RCC 7860 (cell line): ENCODE measurements around the gene SRD5A1.
"Not testable (repeated sequence)": the region's sequence is repeated elsewhere in the genome, so short reads cannot be mapped to it uniquely, and the experiment has no call there.

Experiments used
- DNase-seq: peaks from one replicate; pipeline ENCODE4 v3.0.0-alpha.2; 2015; ENCODE audit warnings: low spot score
- FAIRE-seq: peaks from 2 replicates; lab custom pipeline; 2012; peaks lifted over from hg19 to GRCh38; lab: Jason Lieb, UNC

Gene SRD5A1

GRCh38 chr5:6638236-6638635 is 5.0 kb downstream of the SRD5A1 start:
- DNase-seq (no peak), FAIRE-seq (no peak)

GRCh38 chr5:6642655-6643054 is 9.4 kb downstream of the SRD5A1 start:
- no peak for FAIRE-seq
- DNase-seq: no peak

- FAIRE-seq (no peak), DNase-seq (no peak)
Observed at GRCh38 chr5:6644794-6645241, 11.6 kb downstream of the SRD5A1 start.

GRCh38 chr5:6645571-6646362 is 12.5 kb downstream of the SRD5A1 start:
- FAIRE-seq, DNase-seq: not testable (repeated sequence)

DNA sequence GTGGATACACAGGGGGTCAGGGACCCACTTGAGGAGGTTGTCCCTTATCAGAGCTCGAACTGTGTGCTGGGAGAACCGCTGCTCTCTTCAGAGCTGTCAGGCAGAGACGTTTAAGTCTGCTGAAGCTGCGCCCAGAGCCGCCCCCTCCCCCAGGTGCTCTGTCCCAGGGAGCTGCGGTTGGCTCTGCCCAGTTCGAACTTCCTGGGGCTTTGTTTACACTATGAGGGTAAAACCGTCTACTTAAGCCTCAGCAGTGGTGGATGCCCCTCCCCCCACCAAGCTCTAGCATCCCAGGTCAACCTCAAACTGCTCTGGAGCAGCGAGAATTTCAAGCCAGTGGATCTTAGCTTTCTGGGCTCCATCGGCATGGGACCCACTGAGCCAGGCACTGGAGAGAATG is 15.9 kb downstream of the SRD5A1 start:
- no peak for DNase-seq
- FAIRE-seq: no peak

- no peak for DNase-seq
- no peak for FAIRE-seq
Observed at GRCh38 chr5:6649681-6650080, 16.4 kb downstream of the SRD5A1 start.

DNA sequence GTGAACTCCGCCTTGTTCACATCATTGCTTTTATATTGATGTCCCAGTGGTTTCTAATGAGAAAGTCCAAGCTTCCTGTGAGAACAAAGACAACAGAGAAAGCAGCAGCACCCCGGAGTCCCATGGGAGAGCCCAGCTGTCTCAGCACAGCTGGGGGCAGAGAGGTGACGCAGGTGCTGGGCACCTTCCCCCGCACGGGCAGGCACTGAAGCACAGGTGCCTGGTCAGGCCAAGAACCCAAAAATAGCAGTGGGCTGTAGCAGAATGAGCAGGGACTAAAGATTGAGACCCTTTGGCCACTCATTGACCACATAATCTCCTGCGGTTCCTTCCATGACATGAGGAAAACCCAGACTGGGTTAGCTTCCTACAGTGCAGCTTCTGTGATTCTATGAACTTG is 18.8 kb downstream of the SRD5A1 start:
- FAIRE-seq: no peak

GRCh38 chr5:6655432-6655831 is 22.2 kb downstream of the SRD5A1 start:
- FAIRE-seq: no peak

More for the DNA sequence above, 18.8 kb downstream of the SRD5A1 start:
- DNase-seq: no peak

DNA sequence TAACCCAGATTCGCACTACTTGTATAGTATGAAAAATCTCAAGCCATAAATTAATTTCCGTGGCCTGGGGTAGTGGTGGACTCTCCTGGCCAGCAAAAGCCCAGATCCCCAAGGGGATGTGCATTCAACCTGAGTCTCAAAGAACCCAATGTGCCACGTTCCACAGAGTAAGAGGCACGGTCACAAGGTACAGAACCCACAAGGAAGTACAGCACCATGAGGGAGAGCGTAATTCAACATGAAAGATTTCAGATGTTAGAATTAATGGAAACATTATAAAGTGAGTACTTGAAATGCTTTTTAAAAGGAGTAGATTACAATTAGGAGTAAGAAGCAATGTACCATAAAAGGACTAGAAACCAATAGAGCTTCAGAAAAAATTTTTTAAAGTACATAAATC is 23.4 kb downstream of the SRD5A1 start:
- FAIRE-seq (no peak), DNase-seq (no peak)

More at GRCh38 chr5:6655432-6655831, 22.2 kb downstream of the SRD5A1 start:
- DNase-seq: no peak

DNA sequence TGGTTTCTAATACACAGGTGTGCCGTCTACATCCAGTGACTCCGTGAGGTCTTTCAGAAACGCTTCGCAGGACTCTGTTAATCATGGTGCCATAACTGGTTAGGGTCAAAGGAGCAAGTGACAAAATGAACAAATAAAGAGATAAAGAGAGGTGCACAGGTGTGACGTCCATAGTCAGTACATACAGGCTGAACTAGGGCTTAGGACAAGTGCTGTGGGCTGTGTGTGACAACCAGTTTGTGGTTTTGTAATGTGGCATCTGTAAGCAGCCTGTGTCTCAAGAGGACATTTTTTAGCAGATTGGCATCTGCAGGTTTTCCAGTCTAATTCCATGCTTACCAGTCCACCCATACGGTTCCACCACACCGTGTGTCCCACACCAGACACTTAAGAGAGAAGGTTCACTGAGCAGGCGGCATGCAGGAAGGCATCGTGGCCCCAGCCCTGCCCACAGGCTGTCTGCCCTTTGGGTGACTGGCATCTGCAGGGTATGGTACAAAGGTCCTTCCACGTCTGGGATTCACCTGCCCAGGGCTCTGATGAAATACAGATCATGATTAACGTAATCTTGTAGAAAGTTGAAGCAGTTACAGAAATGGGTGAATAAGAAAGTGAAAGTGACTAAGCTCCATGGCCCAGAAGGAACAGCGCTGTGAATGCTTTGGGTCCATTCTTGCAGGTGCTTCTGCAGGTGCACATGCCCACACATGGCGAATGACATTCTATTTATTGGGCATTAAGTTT is 26.9 kb downstream of the SRD5A1 start:
- FAIRE-seq (no peak), DNase-seq (peak; percentile 59)

DNA sequence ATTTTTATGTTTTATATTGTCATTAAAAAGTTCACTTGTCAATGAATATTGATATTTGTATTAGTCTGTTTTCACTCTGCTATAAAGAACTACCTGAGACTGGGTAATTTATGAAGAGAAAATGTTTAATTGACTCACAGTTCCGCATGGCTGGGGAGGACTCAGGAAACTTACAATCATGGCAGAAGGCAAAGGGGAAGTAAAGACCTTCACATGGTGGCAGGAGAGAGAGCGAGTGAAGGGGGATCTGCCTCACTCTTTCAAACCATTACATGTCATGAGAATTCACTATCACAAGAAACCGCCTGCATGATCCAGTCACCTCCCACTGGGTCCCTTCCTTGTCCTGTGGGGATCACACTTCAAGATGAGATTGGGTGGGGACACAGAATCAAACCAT is 27.4 kb downstream of the SRD5A1 start:
- no peak for FAIRE-seq

GRCh38 chr5:6666762-6667161 is 33.5 kb downstream of the SRD5A1 start:
- FAIRE-seq (no peak), DNase-seq (no peak)

More for the DNA sequence above, 27.4 kb downstream of the SRD5A1 start:
- DNase-seq: no peak

- DNase-seq (no peak), FAIRE-seq (no peak)
Observed at GRCh38 chr5:6667648-6668047, 34.4 kb downstream of the SRD5A1 start.

- not testable (repeated sequence) for DNase-seq, FAIRE-seq
Observed at GRCh38 chr5:6668717-6669116, 35.5 kb downstream of the SRD5A1 start.

DNA sequence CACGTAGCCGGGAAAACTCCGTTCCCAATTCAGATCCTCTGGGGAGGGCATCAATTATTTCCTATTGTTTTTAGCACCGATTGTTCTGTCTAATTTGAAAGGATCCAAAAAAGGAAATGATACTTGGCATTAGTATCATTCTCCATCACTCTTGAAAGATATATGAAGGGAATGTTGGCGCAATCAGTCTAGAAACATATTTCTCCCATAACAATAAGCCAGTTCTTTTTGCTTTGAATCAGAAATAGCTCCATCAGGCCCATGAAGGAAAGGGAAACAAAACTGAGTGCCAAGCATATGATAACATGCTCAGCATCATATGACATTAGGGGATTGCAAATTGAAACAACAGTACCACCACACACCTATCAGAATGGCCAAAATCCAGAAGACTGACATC is 39.8 kb downstream of the SRD5A1 start:
- DNase-seq (no peak), FAIRE-seq (no peak)

GRCh38 chr5:6673963-6674362 is 40.7 kb downstream of the SRD5A1 start:
- peak; percentile 75 for FAIRE-seq
- DNase-seq: no peak

DNA sequence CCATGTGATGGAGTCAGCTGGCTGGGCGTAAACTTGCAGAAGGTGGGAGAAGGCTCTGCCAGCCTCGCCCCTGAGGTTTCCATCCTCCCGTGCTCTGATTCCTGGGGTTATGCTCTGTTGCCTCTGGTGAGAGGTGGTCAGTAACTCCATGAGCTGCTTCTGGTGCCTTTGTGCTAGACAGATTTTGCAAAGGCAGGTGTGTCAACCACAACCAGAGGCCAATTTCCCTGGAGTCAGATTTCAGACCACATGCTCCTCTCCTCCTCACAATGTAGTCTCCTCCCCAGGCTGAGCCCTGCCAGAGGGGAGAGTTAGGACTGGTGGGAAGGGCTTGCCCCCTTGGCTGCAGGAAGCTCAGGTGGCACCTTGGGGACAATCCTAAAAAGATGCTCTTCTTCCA is 41.2 kb downstream of the SRD5A1 start:
- DNase-seq (no peak), FAIRE-seq (no peak)

DNA sequence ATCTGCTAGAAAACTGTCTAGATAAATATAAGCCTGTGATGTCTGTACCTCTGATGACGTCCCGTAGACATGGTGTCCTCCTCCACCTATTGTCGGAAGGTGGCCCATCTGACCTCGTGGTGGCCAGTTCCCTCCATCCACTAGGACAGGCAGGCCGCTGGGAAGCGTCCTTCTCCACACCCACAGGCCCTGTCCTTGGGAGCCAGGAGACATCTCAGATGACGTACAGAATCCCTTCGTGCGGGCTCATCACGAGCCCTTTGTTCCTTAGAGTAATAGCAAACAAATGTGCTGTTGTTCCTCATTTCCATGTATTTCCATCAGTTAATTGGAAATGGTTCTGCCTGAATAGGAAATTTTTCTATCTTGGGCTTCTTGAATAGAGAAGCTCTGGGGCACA is 41.6 kb downstream of the SRD5A1 start:
- no peak for FAIRE-seq
- DNase-seq: no peak

DNA sequence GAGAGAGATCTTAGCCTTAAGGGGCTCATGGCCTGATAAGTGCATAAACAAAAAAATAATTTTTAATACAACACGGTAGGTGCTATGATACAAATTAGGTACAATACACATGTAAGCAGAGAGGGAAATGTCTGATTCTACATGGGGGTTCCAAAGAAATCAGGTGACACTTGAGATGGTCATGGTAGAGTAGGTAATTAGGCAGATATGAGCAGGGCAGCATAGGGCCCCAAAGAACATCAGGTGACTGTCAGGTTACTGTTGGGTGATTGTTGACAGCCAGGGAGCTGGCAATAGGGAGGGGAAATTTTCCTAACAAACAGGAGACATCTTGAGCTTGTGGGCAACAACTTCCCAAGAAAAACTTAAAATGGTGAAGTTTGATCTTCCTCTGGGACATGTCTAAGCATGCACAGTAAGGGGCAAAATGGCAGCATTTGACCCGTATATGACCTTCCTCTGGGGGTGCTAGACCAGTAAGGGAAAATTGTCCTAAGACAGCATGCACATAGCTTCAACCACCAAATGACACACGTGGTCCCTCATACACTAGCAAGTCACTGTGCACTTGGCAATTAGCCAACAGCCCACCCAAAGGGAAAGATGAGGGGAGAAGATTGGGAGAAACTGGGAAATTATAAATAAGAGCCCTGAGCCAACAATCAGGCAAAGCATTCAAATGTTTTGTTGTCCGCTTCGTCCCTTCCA is 42.7 kb downstream of the SRD5A1 start:
- no peak for FAIRE-seq
- DNase-seq: no peak

DNA sequence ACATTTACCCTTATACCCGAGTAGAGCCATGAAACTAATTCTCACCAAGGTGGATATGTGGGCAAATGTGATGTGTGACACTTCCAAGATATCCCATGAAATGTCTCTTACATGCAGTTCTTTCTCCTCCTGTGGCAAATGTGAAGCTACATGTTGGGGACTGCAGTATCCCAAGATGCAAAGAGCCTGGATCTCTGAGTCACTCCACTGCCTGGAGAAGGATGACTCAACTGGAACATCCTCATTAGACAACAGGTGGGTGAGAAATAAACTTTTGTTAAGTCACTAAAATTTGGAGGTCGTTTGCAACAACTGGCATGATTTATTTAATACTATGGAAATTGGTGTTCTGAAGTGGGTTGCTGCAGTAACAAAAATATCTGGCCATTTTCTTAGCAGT is 43.5 kb downstream of the SRD5A1 start:
- FAIRE-seq (no peak), DNase-seq (peak; percentile 25)

GRCh38 chr5:6678385-6678784 is 45.1 kb downstream of the SRD5A1 start:
- FAIRE-seq: no peak
- DNase-seq: no peak
